DND-41 (cell line): ENCODE results near the gene GNB1L.

Experiments
- CTCF ChIP-seq: IDR thresholded peaks from 2 replicates; pipeline ENCODE4 v1.5.1; 2012; ENCODE audit warnings: borderline replicate concordance, low read length, moderate library complexity, mild to moderate bottlenecking; ENCODE audit not compliant: poor library complexity, severe bottlenecking; ENCODE audit errors: extremely low read depth
- EZH2 ChIP-seq: IDR thresholded peaks from 3 replicates; pipeline ENCODE4 v1.6.1; 2012; ENCODE audit warnings: borderline replicate concordance, low read depth, mild to moderate bottlenecking, moderate library complexity, low read length, inconsistent platforms; ENCODE audit not compliant: severe bottlenecking

DNA sequence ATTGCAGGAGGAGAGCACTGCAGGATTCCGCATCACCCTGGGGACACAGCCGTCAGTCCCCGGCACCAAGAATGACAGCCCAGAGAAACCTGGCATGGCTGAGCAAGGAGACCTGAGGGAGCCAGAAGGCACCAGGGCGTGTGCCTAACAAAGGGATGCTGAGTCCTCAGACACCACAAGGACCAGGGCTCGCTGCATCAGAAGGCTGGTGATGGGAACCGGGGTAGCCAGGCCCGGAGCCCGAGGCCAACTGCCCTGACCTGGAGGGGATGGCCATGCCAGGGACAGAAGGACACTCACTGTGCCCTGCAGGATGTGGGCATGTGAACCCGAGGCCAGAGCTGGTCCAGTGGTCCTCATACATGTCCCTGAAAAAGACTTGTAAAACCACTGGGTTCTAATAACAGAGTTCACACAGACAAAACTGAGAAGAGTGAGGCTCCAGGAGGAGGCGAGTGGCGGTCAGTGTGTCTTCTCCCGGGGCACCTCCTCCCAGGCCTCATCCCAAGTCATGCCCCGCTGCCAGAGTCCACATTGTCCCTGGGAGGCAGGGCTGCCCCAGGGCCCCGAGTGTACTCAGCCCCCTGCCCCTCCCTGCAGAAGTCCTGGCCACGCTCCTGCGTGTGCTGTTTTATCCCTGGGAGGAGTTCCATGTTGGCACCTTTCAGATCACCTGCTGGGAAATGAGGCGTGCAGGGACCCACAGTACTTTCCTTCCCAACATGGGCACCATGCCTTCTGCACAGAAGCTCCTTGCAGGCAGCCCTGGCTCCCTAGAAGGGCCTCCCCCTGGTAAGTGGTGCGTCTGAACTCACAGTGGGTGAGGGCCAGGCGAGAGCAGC lies 51.6 kb downstream of the GNB1L start:
- no peak for TF ChIP-seq CTCF
- no peak for TF ChIP-seq EZH2
